HG03064 (cell line): ENCODE results near the gene KLF8.

Experiments
- ATAC-seq: cut with Tn5 transposase; IDR thresholded peaks from one replicate; pipeline ENCODE4 v1.9.1; 2021; ENCODE audit warnings: low read depth; ENCODE audit not compliant: unreplicated experiment

Gene KLF8

GRCh38 chrX:56308726-56309125 is 76.6 kb downstream of the KLF8 start:
- ATAC-seq = no peak

DNA sequence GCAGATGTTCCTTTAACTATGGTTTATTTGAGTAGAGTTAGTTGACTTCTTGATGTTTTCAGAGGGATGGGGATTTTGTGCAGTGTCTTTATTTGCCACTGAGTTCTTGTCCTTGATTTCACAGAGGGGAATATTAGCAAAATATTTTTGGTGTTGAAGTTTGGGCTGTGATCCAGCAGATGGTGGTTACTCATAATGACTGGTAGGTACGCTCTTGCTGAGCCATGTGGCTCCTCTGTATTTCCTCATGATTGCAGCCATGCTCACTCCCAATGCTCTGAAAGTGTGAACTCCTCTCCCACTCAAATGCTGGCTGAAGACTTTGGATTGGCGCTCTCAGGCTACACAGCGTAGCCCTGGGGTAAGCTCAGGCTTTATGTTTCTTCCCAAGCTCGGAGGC is 77.7 kb downstream of the KLF8 start:
- ATAC-seq = no peak

DNA sequence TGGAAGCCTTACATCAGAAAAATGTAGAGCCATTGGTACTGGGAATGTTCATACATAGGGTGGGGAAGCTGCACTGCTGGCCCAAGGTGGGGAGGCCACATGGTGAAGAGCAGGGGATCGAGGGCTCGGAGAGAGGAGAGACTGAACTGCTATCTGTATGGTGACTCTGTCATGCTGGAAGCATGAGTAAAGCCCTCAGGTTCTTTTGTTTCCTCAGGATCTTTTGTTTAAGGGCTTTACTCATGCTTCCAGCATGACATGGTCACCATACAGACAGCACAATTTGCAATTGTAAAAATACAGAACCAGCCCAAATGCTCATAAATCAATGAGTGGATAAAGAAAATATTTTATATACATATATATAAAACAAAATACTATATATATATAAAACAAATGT is 78.4 kb downstream of the KLF8 start:
- ATAC-seq = no peak

GRCh38 chrX:56313308-56313707 is 81.2 kb downstream of the KLF8 start:
- ATAC-seq = no peak

DNA sequence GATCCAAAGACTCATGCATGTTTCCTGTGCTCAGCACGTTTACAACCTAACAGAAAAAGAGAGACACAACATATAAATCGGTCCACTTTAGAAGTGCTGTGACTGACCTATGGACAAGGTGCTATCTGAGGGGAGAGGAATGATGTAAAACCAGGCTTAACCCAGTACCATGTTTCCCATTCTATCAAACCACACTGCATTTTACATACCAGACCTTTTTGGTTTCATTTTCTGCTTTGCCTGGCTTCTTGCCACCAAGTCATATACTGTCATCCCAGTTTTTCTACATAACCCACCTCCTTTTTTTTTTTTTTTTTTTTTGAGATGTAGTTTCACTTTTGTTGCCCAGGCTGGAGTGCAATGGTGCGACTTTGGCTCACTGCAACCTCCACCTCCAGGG is 82.2 kb downstream of the KLF8 start:
- no peak for ATAC-seq

DNA sequence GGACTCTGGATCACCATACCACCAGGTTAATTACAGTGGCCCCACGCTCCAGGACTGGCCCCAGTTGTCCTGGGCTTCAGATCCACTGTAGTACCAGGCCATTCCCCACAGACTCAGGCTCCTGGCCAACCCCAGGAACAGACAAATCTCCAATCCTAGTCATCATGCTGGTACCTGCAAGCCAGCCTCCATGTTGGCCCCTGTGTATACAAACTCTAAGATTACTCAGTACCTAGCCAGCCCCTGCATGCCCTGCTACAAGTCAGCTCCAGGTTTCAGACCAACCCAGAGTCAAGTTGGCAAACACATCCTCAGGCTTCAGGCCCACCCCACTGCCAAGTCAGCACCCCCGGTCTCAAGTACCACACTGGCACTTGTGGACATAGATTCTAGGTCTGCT is 85.9 kb downstream of the KLF8 start:
- ATAC-seq = no peak

GRCh38 chrX:56319165-56319564 is 87.0 kb downstream of the KLF8 start:
- no peak for ATAC-seq
